Measurements from ENCODE around the gene SEMA4B. TPM values are rescaled to one million over a fixed set of nuclear protein-coding genes. Genes with fewer than 3 reads are reported as not detected.
A peak's percentile ranks its signal among the peaks of the same experiment; 100 is the strongest.

The SEMA4B gene
- total and polyA plus RNA-seq, 8 donors: 32.5 to 63.9 (median 38.4) TPM

DNA sequence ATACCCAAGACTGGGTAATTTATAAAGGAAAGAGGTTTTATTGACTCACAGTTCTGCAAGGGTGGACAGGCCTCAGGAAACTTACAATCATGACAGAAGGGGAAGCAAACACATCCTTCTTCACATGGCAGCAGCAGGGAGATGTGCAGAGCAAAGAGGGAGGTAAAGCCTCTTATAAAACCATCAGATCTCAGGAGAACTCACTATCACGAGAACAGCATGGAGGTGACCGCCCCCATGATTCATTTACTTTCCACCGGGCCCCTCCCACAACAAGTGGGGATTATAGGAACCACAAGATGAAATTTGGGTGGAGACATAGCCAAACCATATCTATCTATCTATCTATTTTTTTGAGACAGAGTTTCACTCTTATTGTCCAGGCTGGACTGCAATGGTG, 38.2 kb downstream of the SEMA4B start:
- Histone ChIP-seq H3K9me3 (no peaks in the 10 kb centered on the region), H3K27me3 (no peaks in the 10 kb centered on the region), H3K36me3 (peaks cover 0 to 4% (median 0%) of the 10 kb centered on the region in 3 donors), H3K4me3 (no peak overlapping the region), H3K27ac (no peak overlapping the region), H3K4me1 (peaks cover 0 to 3% (median 0%) of the 10 kb centered on the region in 3 donors)
- FAIRE-seq: no peak
- TF ChIP-seq, protein P1, sequence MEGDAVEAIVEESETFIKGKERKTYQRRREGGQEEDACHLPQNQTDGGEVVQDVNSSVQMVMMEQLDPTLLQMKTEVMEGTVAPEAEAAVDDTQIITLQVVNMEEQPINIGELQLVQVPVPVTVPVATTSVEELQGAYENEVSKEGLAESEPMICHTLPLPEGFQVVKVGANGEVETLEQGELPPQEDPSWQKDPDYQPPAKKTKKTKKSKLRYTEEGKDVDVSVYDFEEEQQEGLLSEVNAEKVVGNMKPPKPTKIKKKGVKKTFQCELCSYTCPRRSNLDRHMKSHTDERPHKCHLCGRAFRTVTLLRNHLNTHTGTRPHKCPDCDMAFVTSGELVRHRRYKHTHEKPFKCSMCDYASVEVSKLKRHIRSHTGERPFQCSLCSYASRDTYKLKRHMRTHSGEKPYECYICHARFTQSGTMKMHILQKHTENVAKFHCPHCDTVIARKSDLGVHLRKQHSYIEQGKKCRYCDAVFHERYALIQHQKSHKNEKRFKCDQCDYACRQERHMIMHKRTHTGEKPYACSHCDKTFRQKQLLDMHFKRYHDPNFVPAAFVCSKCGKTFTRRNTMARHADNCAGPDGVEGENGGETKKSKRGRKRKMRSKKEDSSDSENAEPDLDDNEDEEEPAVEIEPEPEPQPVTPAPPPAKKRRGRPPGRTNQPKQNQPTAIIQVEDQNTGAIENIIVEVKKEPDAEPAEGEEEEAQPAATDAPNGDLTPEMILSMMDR (IDR thresholded peaks at IDR 0.05): no peak
- intact Hi-C loops (cut with DNase I): no loop called here
- no peak for ATAC-seq
- no peak for DNase-seq
- WGBS, 2 donors: 85 to 86% methylated on average over 3 of the region's 3 CpGs

DNA sequence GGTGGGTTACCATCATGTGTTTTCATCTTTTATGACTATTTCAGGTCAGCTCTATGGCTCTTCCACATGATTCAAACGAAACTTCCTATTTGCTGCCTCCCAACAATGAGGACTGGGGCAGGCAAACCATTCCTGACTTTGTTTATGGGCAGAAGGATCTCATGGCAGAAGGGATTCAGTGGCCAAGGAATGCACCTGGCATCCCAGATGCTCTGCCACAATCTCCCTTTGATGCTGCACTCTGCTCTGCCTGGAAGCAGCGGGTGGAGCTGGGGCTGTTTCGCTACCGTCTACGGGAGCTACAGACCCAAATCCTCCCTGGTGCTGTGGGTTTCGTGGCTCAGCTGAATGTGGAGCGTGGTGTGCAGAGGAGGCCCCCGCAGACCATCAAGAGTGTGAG, 39.7 kb downstream of the SEMA4B start:
- Histone ChIP-seq H3K9me3 (no peaks in the 10 kb centered on the region), H3K4me1 (no peaks in the 10 kb centered on the region), H3K27me3 (no peaks in the 10 kb centered on the region), H3K36me3 (peaks cover 0 to 4% (median 0%) of the 10 kb centered on the region in 3 donors), H3K27ac (no peak overlapping the region), H3K4me3 (no peak overlapping the region)
- TF ChIP-seq, protein P1 (IDR thresholded peaks at IDR 0.05): no peak
- intact Hi-C loops (cut with DNase I): no loop called here
- no peak for DNase-seq
- ATAC-seq: no peak
- no peak for FAIRE-seq
- WGBS, 2 donors: 92 to 93% methylated on average over 8 of the region's 8 CpGs

DNA sequence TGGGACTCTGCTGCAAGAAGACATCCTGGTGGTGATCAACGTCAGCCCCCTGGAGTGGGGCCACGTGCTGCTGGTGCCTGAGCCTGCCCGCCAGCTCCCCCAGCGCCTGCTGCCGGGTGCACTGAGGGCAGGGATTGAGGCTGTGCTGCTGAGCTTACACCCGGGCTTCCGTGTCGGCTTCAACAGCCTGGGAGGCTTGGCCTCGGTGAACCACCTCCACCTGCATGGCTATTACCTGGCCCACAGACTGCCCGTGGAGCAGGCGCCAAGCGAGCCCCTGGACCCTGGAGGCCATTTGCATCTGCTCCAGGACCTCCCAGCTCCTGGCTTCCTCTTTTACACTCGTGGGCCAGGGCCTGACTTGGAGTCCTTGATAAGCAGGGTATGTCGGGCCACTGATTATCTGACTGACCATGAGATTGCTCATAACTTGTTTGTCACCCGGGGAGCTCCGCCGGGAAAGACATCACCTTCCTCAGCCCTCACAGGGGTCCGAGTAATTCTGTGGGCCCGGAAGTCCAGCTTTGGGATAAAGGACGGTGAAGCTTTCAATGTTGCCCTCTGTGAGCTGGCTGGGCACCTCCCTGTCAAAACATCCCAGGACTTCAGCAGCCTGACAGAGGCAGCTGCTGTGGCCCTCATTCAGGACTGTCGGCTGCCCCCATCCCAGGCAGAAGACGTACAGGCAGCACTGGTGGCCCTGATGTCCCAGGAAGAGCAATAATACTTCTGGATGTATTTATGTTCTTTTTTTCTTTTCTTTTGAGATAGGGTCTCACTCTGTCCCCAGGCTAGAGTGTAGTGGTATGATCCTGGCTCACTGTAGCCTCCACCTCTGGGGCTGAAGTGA, 40.4 kb downstream of the SEMA4B start:
- no peaks in the 10 kb centered on the region for H3K9me3 ChIP-seq
- 81% methylated on average over 22 of the region's 22 CpGs for WGBS, 2 donors
- DNase-seq (peak in 1 of 6 donors; percentile 64), ATAC-seq (peak in 1 of 4 donors; percentile 15), FAIRE-seq (no peak)
- peaks cover 0 to 4% (median 0%) of the 10 kb centered on the region in 3 donors for H3K36me3 ChIP-seq
- no peak overlapping the region for H3K4me3 ChIP-seq
- no peaks in the 10 kb centered on the region for H3K27me3 ChIP-seq
- no peaks in the 10 kb centered on the region for H3K4me1 ChIP-seq
- intact Hi-C loops (cut with DNase I): no loop called here
- TF ChIP-seq, protein P1 (IDR thresholded peaks at IDR 0.05): no peak
- no peak overlapping the region for H3K27ac ChIP-seq

- no peak for FAIRE-seq
- WGBS, 2 donors: 70 to 72% methylated on average over 10 of the region's 10 CpGs
- Histone ChIP-seq H3K27ac (no peak overlapping the region), H3K4me1 (no peaks in the 10 kb centered on the region), H3K4me3 (no peak overlapping the region), H3K27me3 (no peaks in the 10 kb centered on the region), H3K9me3 (no peaks in the 10 kb centered on the region), H3K36me3 (no peaks in the 10 kb centered on the region)
- intact Hi-C loops (cut with DNase I): no loop called here
- TF ChIP-seq, protein P1 (IDR thresholded peaks at IDR 0.05): no peak
- DNase-seq: no peak
- ATAC-seq: no peak
These were observed 43.0 kb downstream of the SEMA4B start for GRCh38 chr15:90243943-90244639.
